Ishikawa (cell line): ENCODE data around the gene BDKRB2.

Source experiments
- CREB1 ChIP-seq: IDR thresholded peaks from 2 replicates; pipeline ENCODE4 v1.6.1; 2012; ENCODE audit warnings: low read depth
- EGR1 ChIP-seq: IDR thresholded peaks from 2 replicates; pipeline ENCODE4 v1.6.1; 2012
- EP300 ChIP-seq: IDR thresholded peaks from 2 replicates; pipeline ENCODE4 v1.6.1; 2012; ENCODE audit warnings: borderline replicate concordance
- FOXM1 ChIP-seq: IDR thresholded peaks from 2 replicates; pipeline ENCODE4 v1.6.1; 2012; ENCODE audit warnings: low read depth, borderline replicate concordance
- MAX ChIP-seq: IDR thresholded peaks from 2 replicates; pipeline ENCODE4 v1.6.1; 2012
- RAD21 ChIP-seq: IDR thresholded peaks from 2 replicates; pipeline ENCODE4 v1.6.1; 2012; ENCODE audit warnings: low read depth
- TCF12 ChIP-seq: IDR thresholded peaks from 2 replicates; pipeline ENCODE4 v1.6.1; 2012; ENCODE audit warnings: low read depth
- TEAD4 ChIP-seq: IDR thresholded peaks from 2 replicates; pipeline ENCODE4 v1.6.1; 2012
- USF1 ChIP-seq: IDR thresholded peaks from 2 replicates; pipeline ENCODE4 v1.6.1; 2012

DNA sequence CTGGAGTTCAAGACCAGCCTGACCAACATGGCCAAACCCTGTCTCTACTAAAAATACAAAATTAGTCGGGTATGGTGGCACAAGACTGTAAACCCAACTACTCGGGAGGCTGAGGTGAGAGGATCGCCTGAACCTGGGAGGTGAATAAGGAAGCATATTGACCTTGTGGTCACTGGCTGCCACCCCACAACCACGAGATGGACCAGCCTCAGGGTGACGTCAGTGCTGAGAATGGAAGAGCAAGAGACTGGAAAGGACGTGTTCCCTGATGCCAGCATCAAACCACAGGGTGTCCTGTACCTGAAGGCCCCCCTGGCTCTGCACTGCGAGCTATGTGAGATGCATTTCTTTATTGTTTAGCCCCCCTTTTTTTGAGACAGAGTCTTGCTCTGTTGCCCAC lies 45.9 kb upstream of the BDKRB2 start:
- TF ChIP-seq CREB1 (no peak), USF1 (no peak), RAD21 (no peak), EP300 (no peak), TCF12 (no peak), TEAD4 (no peak), MAX (no peak), EGR1 (no peak), FOXM1 (no peak)
